Measurements from ENCODE around the gene SYT2. TPM values are rescaled to one million over a fixed set of nuclear protein-coding genes. Genes with fewer than 3 reads are reported as not detected.

The SYT2 gene
- total RNA-seq, 1 experiment from 2014 or later = 0.09 TPM

- TF ChIP-seq CTCF (IDR thresholded peaks at IDR 0.05; ENCODE audit: insufficient read depth in 1 of 2, low read depth in 1 of 2, low read length in 1 of 2, severe bottlenecking in 1 of 2, unreplicated experiment in 1 of 2) = peak; percentile 72 to 88
- BruUV-seq (replicated peaks) = no TSS peak
- Histone ChIP-seq H3K36me3 (ENCODE audit: control insufficient read depth, insufficient read depth, low read length) (no peaks in the 10 kb centered on the region), H3K4me3 (ENCODE audit: low read depth, low read length) (no peak overlapping the region), H3K4me1 (no peaks in the 10 kb centered on the region), H3K27me3 (replicated peaks; ENCODE audit: control insufficient read depth, insufficient read depth, low read length) (no peaks in the 10 kb centered on the region), H3K9me3 (no peaks in the 10 kb centered on the region)
- no peak overlapping the region for H3K4me3 Mint-ChIP-seq (ENCODE audit: unreplicated experiment)
- intact Hi-C loops (cut with micrococcal nuclease; ENCODE audit: unreplicated experiment) = loop anchor here (1.0 to 10.0 kb wide), 3 partner anchors 99 to 257 kb away; partner anchors contain the start of gene SYT2
- H3K27ac Mint-ChIP-seq (ENCODE audit: unreplicated experiment) = no peak overlapping the region
- H3K27me3 Mint-ChIP-seq (ENCODE audit: insufficient read depth, unreplicated experiment) = no peaks in the 10 kb centered on the region
- ChIA-PET POLR2A (no interaction called here), CTCF (interaction anchor here (0.9 to 1.9 kb wide), 7 partner anchors 13 to 257 kb away, joined by 3 to 9 read pairs (median 5); partner anchors contain the start of gene UBE2T)
- H3K4me1 Mint-ChIP-seq (ENCODE audit: low read depth, unreplicated experiment) = no peaks in the 10 kb centered on the region
- peak; percentile 74 to 78 for DNase-seq
- H3K36me3 Mint-ChIP-seq (ENCODE audit: insufficient read depth, unreplicated experiment) = no peaks in the 10 kb centered on the region
- H3K9me3 Mint-ChIP-seq (ENCODE audit: unreplicated experiment) = no peaks in the 10 kb centered on the region
These were observed 110.4 kb downstream of the SYT2 start for GRCh38 chr1:202599669-202600431.

GRCh38 chr1:202597090-202597761, 113.0 kb downstream of the SYT2 start:
- no peaks in the 10 kb centered on the region for H3K27me3 Mint-ChIP-seq (ENCODE audit: insufficient read depth, unreplicated experiment)
- Histone ChIP-seq H3K36me3 (ENCODE audit: control insufficient read depth, insufficient read depth, low read length) (no peaks in the 10 kb centered on the region), H3K27me3 (replicated peaks; ENCODE audit: control insufficient read depth, insufficient read depth, low read length) (no peaks in the 10 kb centered on the region), H3K4me3 (ENCODE audit: low read depth, low read length) (no peak overlapping the region), H3K4me1 (no peaks in the 10 kb centered on the region), H3K9me3 (no peaks in the 10 kb centered on the region)
- H3K9me3 Mint-ChIP-seq (ENCODE audit: unreplicated experiment) = no peaks in the 10 kb centered on the region
- H3K4me1 Mint-ChIP-seq (ENCODE audit: low read depth, unreplicated experiment) = no peaks in the 10 kb centered on the region
- ChIA-PET CTCF (no interaction called here), POLR2A (no interaction called here)
- no peak overlapping the region for H3K4me3 Mint-ChIP-seq (ENCODE audit: unreplicated experiment)
- H3K36me3 Mint-ChIP-seq (ENCODE audit: insufficient read depth, unreplicated experiment) = no peaks in the 10 kb centered on the region
- no peak for TF ChIP-seq CTCF (IDR thresholded peaks at IDR 0.05; ENCODE audit: insufficient read depth in 1 of 2, low read depth in 1 of 2, low read length in 1 of 2, severe bottlenecking in 1 of 2, unreplicated experiment in 1 of 2)
- intact Hi-C loops (cut with micrococcal nuclease; ENCODE audit: unreplicated experiment) = no loop called here
- H3K27ac Mint-ChIP-seq (ENCODE audit: unreplicated experiment) = no peak overlapping the region
- BruUV-seq (replicated peaks) = no TSS peak
- DNase-seq = no peak

DNA sequence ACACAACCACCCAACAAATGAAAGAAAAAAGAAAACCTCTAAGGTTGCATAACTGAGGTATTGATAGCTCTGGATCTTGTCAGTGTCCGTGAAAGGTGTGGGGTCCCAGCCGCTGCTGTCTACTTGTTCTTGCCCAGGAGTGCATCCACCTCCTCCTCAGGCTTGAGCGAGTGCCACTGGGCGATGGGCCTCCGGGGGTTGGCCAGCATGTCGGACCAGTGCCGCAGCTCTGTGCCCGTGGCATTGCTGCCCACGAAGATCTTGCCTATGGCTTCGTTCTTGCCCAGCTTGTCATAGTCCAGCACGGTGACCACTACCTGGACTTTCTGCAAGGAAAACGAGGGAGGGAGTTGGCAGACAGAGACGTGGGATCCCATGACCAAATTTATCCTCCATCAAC, 113.6 kb downstream of the SYT2 start:
- Histone ChIP-seq H3K9me3 (no peaks in the 10 kb centered on the region), H3K36me3 (ENCODE audit: control insufficient read depth, insufficient read depth, low read length) (no peaks in the 10 kb centered on the region), H3K27me3 (replicated peaks; ENCODE audit: control insufficient read depth, insufficient read depth, low read length) (no peaks in the 10 kb centered on the region), H3K4me3 (ENCODE audit: low read depth, low read length) (no peak overlapping the region), H3K4me1 (no peaks in the 10 kb centered on the region)
- intact Hi-C loops (cut with micrococcal nuclease; ENCODE audit: unreplicated experiment) = no loop called here
- no peaks in the 10 kb centered on the region for H3K36me3 Mint-ChIP-seq (ENCODE audit: insufficient read depth, unreplicated experiment)
- ChIA-PET POLR2A (no interaction called here), CTCF (no interaction called here)
- no peaks in the 10 kb centered on the region for H3K27me3 Mint-ChIP-seq (ENCODE audit: insufficient read depth, unreplicated experiment)
- no peaks in the 10 kb centered on the region for H3K4me1 Mint-ChIP-seq (ENCODE audit: low read depth, unreplicated experiment)
- H3K27ac Mint-ChIP-seq (ENCODE audit: unreplicated experiment) = no peak overlapping the region
- H3K4me3 Mint-ChIP-seq (ENCODE audit: unreplicated experiment) = no peak overlapping the region
- H3K9me3 Mint-ChIP-seq (ENCODE audit: unreplicated experiment) = no peaks in the 10 kb centered on the region
- no peak for DNase-seq
- TF ChIP-seq CTCF (IDR thresholded peaks at IDR 0.05; ENCODE audit: insufficient read depth in 1 of 2, low read depth in 1 of 2, low read length in 1 of 2, severe bottlenecking in 1 of 2, unreplicated experiment in 1 of 2) = no peak
- no TSS peak for BruUV-seq (replicated peaks)
